Nephron progenitor cell (in vitro differentiated cells): Measurements from ENCODE around the gene TBC1D22B.
A peak's percentile ranks its signal among the peaks of the same experiment; 100 is the strongest.
"Not testable (repeated sequence)": the region's sequence is repeated elsewhere in the genome, so short reads cannot be mapped to it uniquely, and the experiment has no call there.

ENCODE experiments used
- DNase-seq: peaks from one replicate; pipeline ENCODE4 v3.0.0; 2021
- H3K27ac Mint-ChIP-seq: 2 replicates; pipeline ENCODE4 v1.8.0; 2021; ENCODE audit warnings: mild to moderate bottlenecking, moderate library complexity, mixed read lengths
- H3K27me3 Mint-ChIP-seq: 2 replicates; pipeline ENCODE4 v1.8.0; 2021; ENCODE audit warnings: mild to moderate bottlenecking, low read depth, mixed read lengths; ENCODE audit not compliant: poor library complexity
- H3K36me3 Mint-ChIP-seq: 2 replicates; pipeline ENCODE4 v1.8.0; 2021; ENCODE audit warnings: low read depth, mixed read lengths
- H3K4me1 Mint-ChIP-seq: 2 replicates; pipeline ENCODE4 v1.8.0; 2021; ENCODE audit warnings: mixed read lengths
- H3K4me3 Mint-ChIP-seq: 2 replicates; pipeline ENCODE4 v1.8.0; 2021; ENCODE audit warnings: mild to moderate bottlenecking, moderate library complexity, mixed read lengths
- H3K9me3 Mint-ChIP-seq: 2 replicates; pipeline ENCODE4 v1.8.0; 2021; ENCODE audit warnings: mild to moderate bottlenecking, moderate library complexity, mixed read lengths
- TF ChIP-seq, protein P1 (sequence below): fragments of 200-600 bp; sonication (generic); IDR thresholded peaks from 2 replicates; pipeline ENCODE4 v1.5.0; 2021; ENCODE audit warnings: antibody characterized with exemption

TBC1D22B gene

DNA sequence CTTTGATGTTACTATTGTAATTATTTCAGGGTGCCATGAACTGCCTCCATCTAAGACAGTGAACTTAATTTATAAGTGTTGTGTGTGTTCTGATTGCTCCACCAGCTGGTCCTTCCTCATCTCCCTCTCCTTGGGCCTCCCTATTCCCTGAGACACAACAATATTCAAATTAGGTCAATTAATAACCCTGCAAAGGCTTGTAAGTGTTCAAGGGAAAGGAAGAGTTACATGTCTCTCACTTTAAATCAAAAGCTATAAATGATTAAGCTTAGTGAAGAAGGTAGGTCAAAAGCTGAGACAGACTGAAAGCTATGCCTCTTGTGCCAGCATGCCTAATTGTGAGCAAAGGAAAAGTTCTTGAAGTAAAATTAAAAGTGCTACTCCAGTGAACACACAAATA, 35.9 kb downstream of the TBC1D22B start:
- no peak for DNase-seq
- Mint-ChIP-seq H3K4me3 (no peak overlapping the region), H3K27me3 (no peaks in the 10 kb centered on the region), H3K9me3 (peaks cover 9% of the 10 kb centered on the region), H3K27ac (no peak overlapping the region), H3K4me1 (peaks cover 4% of the 10 kb centered on the region), H3K36me3 (peaks cover 66% of the 10 kb centered on the region)
- TF ChIP-seq, protein P1, sequence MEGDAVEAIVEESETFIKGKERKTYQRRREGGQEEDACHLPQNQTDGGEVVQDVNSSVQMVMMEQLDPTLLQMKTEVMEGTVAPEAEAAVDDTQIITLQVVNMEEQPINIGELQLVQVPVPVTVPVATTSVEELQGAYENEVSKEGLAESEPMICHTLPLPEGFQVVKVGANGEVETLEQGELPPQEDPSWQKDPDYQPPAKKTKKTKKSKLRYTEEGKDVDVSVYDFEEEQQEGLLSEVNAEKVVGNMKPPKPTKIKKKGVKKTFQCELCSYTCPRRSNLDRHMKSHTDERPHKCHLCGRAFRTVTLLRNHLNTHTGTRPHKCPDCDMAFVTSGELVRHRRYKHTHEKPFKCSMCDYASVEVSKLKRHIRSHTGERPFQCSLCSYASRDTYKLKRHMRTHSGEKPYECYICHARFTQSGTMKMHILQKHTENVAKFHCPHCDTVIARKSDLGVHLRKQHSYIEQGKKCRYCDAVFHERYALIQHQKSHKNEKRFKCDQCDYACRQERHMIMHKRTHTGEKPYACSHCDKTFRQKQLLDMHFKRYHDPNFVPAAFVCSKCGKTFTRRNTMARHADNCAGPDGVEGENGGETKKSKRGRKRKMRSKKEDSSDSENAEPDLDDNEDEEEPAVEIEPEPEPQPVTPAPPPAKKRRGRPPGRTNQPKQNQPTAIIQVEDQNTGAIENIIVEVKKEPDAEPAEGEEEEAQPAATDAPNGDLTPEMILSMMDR, result no peak

DNA sequence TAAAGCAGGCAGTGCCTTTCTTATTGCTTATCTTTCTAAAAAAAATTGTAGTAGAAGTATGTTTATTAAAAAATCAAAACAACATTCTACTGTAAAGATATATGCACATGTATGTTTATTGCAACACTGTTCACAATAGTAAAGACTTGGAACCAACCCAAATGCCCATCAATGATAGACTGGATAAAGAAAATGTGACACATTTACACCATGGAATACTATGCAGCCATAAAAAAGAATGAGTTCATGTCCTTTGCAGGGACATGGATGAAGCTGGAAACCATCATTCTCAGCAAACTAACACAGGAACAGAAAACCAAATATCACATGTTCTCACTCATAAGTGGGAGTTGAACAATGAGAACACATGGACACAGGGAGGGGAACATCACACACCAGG, 40.1 kb downstream of the TBC1D22B start:
- peaks cover 60% of the 10 kb centered on the region for H3K36me3 Mint-ChIP-seq
- not testable (repeated sequence) for DNase-seq, H3K9me3 Mint-ChIP-seq, H3K27me3 Mint-ChIP-seq, H3K4me3 Mint-ChIP-seq, H3K4me1 Mint-ChIP-seq, H3K27ac Mint-ChIP-seq

DNA sequence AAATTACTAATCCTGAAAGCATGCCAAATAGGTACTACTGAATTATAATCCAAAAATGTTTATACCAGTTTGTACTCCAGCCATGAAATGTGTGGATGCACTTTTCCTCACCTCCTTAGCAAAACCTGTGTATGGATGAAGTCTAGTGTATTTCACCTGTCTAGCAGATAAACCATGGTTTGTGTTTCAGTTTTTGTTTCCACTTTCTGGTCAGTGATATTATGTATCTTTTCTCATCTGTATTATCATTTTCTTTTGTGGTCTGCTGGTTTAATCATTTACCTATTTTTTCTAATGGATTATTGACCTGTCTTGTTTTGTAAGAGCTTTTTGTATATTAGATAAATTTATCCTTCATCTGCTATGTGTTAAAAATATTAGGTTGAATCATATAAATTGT, 41.4 kb downstream of the TBC1D22B start:
- H3K4me1 Mint-ChIP-seq, result peaks cover 9% of the 10 kb centered on the region
- H3K27me3 Mint-ChIP-seq, result no peaks in the 10 kb centered on the region
- H3K4me3 Mint-ChIP-seq, result no peak overlapping the region
- H3K27ac Mint-ChIP-seq, result no peak overlapping the region
- no peak for DNase-seq
- TF ChIP-seq, protein P1, result no peak
- peaks cover 50% of the 10 kb centered on the region for H3K36me3 Mint-ChIP-seq
- peaks cover 4% of the 10 kb centered on the region for H3K9me3 Mint-ChIP-seq

DNA sequence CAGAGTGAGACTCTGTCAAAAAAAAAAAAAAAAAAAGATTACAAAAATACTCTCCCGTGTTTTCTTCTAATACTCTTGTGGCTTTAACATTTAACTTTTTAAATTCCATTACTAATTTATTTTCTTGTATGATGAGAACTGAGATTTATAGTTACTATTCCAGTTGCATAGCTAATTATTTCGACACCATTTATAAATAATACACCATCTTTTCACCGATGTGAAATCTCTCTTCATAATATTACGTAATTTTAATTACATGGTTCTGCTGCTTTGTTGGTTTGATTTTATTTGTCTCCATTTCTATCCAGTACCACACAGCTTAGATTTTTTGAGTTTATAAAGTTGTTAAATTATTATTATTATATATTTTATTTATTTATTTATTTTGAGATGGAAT, 42.4 kb downstream of the TBC1D22B start:
- Mint-ChIP-seq H3K27me3 (no peaks in the 10 kb centered on the region), H3K36me3 (peaks cover 48% of the 10 kb centered on the region), H3K9me3 (peaks cover 4% of the 10 kb centered on the region), H3K4me3 (no peak overlapping the region), H3K27ac (no peak overlapping the region), H3K4me1 (peaks cover 9% of the 10 kb centered on the region)
- no peak for DNase-seq
- TF ChIP-seq, protein P1, result no peak

DNA sequence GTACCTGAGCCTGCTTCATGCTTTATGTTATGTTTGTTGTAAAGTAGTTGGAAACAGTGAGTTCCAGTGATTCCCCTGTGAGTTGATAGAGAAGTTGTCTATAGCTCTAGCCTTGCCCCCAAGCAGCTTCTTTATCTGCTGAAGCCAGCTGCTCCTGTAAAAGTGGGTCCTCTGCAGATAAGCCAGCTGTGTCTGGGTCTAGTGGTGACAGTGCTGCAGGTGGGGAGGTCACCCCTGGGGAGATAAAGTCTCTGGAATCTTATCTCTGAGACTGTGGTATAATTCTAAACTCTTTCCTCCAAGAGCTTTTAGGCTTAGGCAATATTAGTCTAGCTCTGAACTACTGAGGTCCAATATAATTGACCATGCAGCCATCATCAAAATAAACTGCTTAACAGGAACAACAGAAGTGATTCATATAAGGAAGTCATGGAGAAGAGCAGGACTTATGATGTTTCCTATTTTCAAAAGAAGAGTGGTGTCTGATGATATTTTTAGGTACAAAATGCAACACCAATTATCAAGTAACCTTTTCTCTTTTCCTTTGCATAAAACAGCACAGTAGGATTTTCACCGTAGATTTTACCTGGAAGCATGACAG, 44.6 kb downstream of the TBC1D22B start:
- no peak overlapping the region for H3K4me3 Mint-ChIP-seq
- TF ChIP-seq, protein P1, result no peak
- no peak for DNase-seq
- H3K9me3 Mint-ChIP-seq, result no peaks in the 10 kb centered on the region
- H3K36me3 Mint-ChIP-seq, result peaks cover 39% of the 10 kb centered on the region
- peaks cover 9% of the 10 kb centered on the region for H3K4me1 Mint-ChIP-seq
- no peak overlapping the region for H3K27ac Mint-ChIP-seq
- no peaks in the 10 kb centered on the region for H3K27me3 Mint-ChIP-seq

DNA sequence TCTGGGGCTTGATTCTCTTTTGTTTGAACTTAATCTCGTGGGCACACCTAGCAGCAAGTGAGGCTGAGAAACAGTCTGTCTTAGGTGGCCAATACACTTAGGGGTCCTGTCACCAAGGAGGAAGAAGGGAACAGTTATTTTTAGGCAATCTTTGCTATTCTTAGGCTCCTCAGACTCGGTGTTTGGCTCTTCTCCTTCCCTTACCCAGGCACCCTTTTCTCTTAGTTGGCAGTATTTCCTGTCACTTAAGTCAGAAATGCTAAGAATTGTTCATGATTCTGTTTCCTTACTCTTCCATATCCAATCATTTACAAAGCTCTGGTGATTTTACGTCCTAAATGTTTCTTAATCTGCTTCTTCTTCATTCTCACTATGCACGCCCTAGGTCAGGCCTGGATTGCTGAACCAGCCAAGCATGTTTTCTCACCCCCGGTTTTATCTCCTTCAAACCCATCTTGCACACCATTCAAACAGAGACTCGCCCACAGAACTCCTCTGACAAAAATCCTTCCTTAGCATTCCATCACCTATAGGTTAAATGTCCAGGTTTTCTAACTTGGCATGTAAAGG, 45.6 kb downstream of the TBC1D22B start:
- Mint-ChIP-seq H3K9me3 (no peaks in the 10 kb centered on the region), H3K4me1 (peaks cover 16% of the 10 kb centered on the region), H3K27ac (peak overlapping the region; percentile 15), H3K4me3 (no peak overlapping the region), H3K27me3 (no peaks in the 10 kb centered on the region), H3K36me3 (peaks cover 29% of the 10 kb centered on the region)
- TF ChIP-seq, protein P1, result no peak
- DNase-seq, result no peak
